Activated naive CD8-positive, alpha-beta T cell (primary cell): ENCODE data around the gene SOX8.
A peak's percentile ranks its signal among the peaks of the same experiment; 100 is the strongest.

ENCODE experiments used
- H3K27ac Mint-ChIP-seq: one replicate; pipeline ENCODE4 v1.8.0; 2021; ENCODE audit warnings: mixed read lengths
- H3K27me3 Mint-ChIP-seq: one replicate; pipeline ENCODE4 v1.8.0; 2021; ENCODE audit warnings: mixed read lengths
- H3K36me3 Mint-ChIP-seq: one replicate; pipeline ENCODE4 v1.8.0; 2021; ENCODE audit warnings: mixed read lengths
- H3K4me1 Mint-ChIP-seq: one replicate; pipeline ENCODE4 v1.8.0; 2021; ENCODE audit warnings: low read depth, mixed read lengths
- H3K4me3 Mint-ChIP-seq: one replicate; pipeline ENCODE4 v1.8.0; 2021; ENCODE audit warnings: mild to moderate bottlenecking, mixed read lengths
- H3K9me3 Mint-ChIP-seq: one replicate; pipeline ENCODE4 v1.8.0; 2021; ENCODE audit warnings: low read depth, mixed read lengths

Gene SOX8

GRCh38 chr16:965487-965886, 16.1 kb upstream of the SOX8 start:
- Mint-ChIP-seq H3K4me1 (peaks cover 37% of the 10 kb centered on the region), H3K27me3 (no peaks in the 10 kb centered on the region), H3K36me3 (peaks cover 6% of the 10 kb centered on the region), H3K27ac (no peak overlapping the region), H3K9me3 (no peaks in the 10 kb centered on the region), H3K4me3 (no peak overlapping the region)

GRCh38 chr16:966035-966434, 15.5 kb upstream of the SOX8 start:
- Mint-ChIP-seq H3K9me3 (no peaks in the 10 kb centered on the region), H3K36me3 (peaks cover 6% of the 10 kb centered on the region), H3K27me3 (no peaks in the 10 kb centered on the region), H3K4me1 (peaks cover 37% of the 10 kb centered on the region), H3K27ac (no peak overlapping the region), H3K4me3 (no peak overlapping the region)

DNA sequence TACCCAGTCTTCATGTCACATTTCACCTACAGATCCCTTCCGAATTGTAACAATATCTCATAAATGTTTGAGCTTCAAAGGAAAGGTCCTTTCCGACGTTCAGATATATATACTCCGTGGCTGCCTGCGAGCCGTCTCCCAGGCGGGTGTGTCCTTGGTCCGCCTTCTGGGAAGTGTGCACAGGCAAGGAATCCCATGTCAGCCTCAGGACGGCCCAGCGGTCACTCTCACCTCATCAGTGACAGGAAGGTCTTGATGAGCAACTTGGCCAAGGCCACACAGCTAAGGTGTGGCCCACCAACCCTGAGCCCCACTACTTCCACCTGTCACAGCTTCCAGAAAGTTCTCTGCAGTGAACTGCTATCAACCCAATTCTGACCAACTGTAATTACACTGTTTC, 15.1 kb upstream of the SOX8 start:
- Mint-ChIP-seq H3K27me3 (no peaks in the 10 kb centered on the region), H3K27ac (no peak overlapping the region), H3K9me3 (no peaks in the 10 kb centered on the region), H3K4me3 (no peak overlapping the region), H3K4me1 (peaks cover 39% of the 10 kb centered on the region), H3K36me3 (peaks cover 6% of the 10 kb centered on the region)

- no peaks in the 10 kb centered on the region for H3K9me3 Mint-ChIP-seq
Observed at GRCh38 chr16:967077-967541, 14.5 kb upstream of the SOX8 start.

GRCh38 chr16:967546-968295, 13.8 kb upstream of the SOX8 start:
- Mint-ChIP-seq H3K4me1 (peaks cover 40% of the 10 kb centered on the region), H3K36me3 (peaks cover 6% of the 10 kb centered on the region), H3K27ac (no peak overlapping the region), H3K9me3 (no peaks in the 10 kb centered on the region), H3K4me3 (no peak overlapping the region), H3K27me3 (no peaks in the 10 kb centered on the region)

More at GRCh38 chr16:967077-967541, 14.5 kb upstream of the SOX8 start:
- H3K4me3 Mint-ChIP-seq, result no peak overlapping the region
- no peak overlapping the region for H3K27ac Mint-ChIP-seq
- peaks cover 6% of the 10 kb centered on the region for H3K36me3 Mint-ChIP-seq
- H3K4me1 Mint-ChIP-seq, result peaks cover 40% of the 10 kb centered on the region
- no peaks in the 10 kb centered on the region for H3K27me3 Mint-ChIP-seq

GRCh38 chr16:968620-969019, 12.9 kb upstream of the SOX8 start:
- Mint-ChIP-seq H3K4me3 (peak overlapping the region; percentile 76), H3K36me3 (peaks cover 6% of the 10 kb centered on the region), H3K4me1 (peaks cover 33% of the 10 kb centered on the region), H3K27me3 (no peaks in the 10 kb centered on the region), H3K9me3 (no peaks in the 10 kb centered on the region), H3K27ac (peak overlapping the region; percentile 46)

DNA sequence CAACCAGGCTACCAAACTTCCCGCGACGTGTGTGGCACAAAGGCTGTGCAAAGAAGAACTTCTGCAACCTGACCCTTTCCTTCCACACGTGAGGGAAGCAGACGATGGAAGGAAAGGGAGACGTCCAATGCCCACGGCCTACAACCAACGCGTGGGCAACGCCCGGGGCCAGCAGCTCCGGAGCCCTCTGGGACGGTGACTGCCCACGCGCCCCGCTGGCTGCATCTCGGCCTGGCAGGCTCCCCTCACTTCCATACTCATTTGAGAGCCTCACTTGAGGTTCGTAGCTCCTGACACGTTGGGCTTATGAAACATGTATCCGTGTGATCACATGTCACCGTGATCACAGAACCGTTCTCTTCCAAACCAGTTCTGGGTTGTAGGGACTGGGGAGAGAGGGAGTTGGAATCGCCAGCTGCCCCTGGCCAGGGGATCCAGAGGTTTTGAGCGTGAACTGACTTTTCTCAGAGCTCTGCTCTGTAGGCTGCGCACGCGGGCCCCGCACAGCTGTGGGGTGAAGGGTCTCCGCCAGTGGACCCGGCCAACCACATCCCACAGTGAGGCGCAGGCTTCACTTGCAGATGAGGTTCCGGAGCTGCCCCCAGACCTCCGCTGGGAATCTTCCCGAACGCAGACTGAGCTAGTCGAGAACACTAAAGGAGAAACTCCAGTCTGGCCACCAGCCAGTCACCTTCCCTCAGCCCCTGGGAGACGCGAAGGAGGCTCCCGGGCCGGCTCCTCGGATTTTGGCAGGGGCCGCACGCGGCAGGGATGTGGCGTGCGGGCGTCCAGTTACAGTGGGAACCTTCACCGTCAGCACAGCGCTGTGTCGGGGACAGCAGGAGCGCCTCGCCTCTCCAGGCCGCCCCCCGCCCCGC, 11.8 kb upstream of the SOX8 start:
- H3K4me1 Mint-ChIP-seq, result peaks cover 26% of the 10 kb centered on the region

GRCh38 chr16:970386-970765, 11.2 kb upstream of the SOX8 start:
- Mint-ChIP-seq H3K9me3 (no peaks in the 10 kb centered on the region), H3K27ac (no peak overlapping the region), H3K36me3 (peaks cover 6% of the 10 kb centered on the region), H3K27me3 (no peaks in the 10 kb centered on the region), H3K4me1 (peaks cover 24% of the 10 kb centered on the region), H3K4me3 (peak overlapping the region; percentile 78)

More for the DNA sequence above, 11.8 kb upstream of the SOX8 start:
- H3K4me3 Mint-ChIP-seq, result peak overlapping the region; percentile 78
- H3K27me3 Mint-ChIP-seq, result no peaks in the 10 kb centered on the region
- H3K36me3 Mint-ChIP-seq, result peaks cover 6% of the 10 kb centered on the region
- peak overlapping the region; percentile 50 for H3K27ac Mint-ChIP-seq
- no peaks in the 10 kb centered on the region for H3K9me3 Mint-ChIP-seq

DNA sequence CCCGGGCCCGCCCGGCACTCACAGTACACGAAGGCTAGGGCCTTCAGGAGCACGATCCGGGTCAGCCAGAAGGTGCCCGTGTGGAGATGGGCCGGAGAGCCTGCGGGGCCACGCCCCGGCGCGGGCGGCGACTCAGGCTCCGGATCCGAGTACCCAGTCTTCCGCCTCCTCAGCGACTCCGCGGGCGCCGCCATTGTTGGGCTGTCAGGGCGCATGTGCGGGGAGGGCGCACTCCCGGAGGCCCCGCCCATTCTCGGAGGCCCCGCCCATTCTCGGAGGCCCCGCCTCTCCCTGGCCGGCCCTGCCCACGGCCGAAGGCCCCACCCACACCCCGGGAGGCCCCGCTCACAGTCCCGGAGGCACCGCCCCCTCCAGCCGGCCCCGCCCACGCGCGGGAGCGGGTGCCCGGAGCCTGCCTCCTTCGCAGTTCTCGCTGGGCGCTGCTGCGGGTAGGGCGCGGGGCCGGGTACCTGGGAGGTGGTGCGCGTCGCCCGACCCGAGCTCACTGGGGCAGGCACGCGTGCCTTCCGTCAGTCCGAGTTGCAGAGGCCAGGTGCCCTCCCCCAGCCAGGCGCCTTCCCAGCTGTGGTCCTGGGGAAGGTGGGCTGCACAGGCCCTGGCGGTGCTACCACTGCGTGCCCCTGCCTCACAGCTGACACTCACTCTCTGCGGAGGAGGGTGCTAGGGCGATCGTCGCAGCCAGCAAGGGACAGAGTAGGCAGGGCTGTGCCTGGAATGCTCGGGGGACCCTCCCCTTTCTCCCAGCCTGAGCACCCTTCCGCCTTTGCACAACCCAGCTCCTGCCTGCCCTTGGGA, 10.6 kb upstream of the SOX8 start, which contains the start of gene LMF1:
LMF1 (minus strand) TSS at position 219 of the 816 bp plus-strand sequence; CDS start at position 215, 4 bp downstream.
- peak within 1 kb of the TSS; percentile 50 for H3K27ac Mint-ChIP-seq
- H3K4me1 Mint-ChIP-seq, result peaks cover 19% of the 10 kb centered on the region
- no peaks in the 10 kb centered on the region for H3K9me3 Mint-ChIP-seq
- H3K36me3 Mint-ChIP-seq, result peaks cover 2% of the 10 kb centered on the region
- no peaks in the 10 kb centered on the region for H3K27me3 Mint-ChIP-seq
- H3K4me3 Mint-ChIP-seq, result peak within 1 kb of the TSS; percentile 78

DNA sequence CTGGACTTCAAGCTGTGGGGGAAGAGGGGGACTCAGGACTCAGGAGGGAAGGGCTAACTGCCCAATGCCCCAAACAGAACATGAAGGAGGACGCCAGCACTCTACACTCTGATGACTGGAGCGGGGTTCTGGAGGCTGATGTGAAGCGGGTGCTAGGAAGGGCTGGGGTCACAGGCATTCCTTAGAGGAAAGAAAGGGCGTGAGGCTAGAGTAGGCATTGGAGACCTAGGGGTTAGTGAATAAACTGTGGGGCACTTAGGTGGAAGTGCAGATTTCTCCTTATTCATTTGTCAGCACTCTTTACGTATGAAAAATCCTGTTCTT, 10.0 kb upstream of the SOX8 start:
- H3K36me3 Mint-ChIP-seq, result peaks cover 2% of the 10 kb centered on the region
- peaks cover 19% of the 10 kb centered on the region for H3K4me1 Mint-ChIP-seq
- no peaks in the 10 kb centered on the region for H3K9me3 Mint-ChIP-seq
- H3K27me3 Mint-ChIP-seq, result no peaks in the 10 kb centered on the region
- peak overlapping the region; percentile 44 for H3K4me3 Mint-ChIP-seq
- no peak overlapping the region for H3K27ac Mint-ChIP-seq

DNA sequence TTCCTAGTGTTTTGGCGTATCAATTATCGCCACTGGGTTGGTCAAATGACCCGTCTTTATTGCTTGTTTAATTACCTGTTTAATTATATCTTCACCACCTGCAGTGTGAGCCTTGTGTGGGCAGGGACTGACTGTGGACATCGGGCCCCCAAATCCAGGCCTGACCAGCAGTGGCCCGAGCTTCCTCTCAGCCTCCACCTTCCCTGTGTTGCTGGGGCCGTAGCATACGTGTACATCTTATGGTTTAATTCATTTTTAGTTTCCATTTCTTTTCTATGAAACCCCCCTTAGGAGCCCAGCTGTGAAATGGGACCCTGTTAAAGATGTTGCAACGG, 9.6 kb upstream of the SOX8 start:
- Mint-ChIP-seq H3K36me3 (peaks cover 2% of the 10 kb centered on the region), H3K4me3 (peak overlapping the region; percentile 44), H3K4me1 (peaks cover 19% of the 10 kb centered on the region), H3K27me3 (no peaks in the 10 kb centered on the region), H3K27ac (no peak overlapping the region), H3K9me3 (no peaks in the 10 kb centered on the region)

DNA sequence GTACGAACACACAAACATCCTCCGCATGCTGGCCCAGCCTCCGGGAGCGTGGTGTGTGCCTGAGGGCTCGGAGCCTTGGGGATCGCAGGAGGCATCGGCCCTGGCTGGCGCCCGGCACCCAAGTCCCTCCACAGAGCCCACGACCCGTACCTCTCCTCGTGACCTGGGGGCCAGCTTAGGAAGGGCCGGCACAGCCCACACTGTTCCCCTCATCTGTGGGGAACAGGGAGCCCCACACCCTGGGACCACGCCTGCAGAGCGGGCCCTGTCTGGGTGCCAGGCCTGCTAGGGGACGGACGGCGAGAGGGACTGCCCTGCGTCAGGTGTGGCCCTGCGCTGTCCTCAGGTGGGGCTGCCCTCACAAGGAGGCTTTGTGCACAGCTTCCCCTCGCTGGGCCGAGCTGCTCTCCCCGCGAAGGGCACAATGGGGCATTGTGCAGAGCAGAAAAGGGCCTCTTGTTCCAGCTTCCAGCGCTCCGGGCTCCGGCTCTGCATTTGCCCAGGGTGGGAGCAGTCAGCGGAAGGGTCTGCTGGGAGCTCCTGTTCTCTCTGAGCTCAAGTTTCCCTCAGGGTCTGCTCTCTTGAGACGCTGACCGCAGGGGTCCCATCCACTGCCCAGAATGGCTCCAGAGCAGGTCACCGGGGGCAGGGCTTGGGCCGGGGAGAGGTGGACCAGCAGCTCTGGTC, 9.1 kb upstream of the SOX8 start:
- Mint-ChIP-seq H3K36me3 (peaks cover 2% of the 10 kb centered on the region), H3K4me3 (no peak overlapping the region), H3K4me1 (peaks cover 19% of the 10 kb centered on the region), H3K9me3 (no peaks in the 10 kb centered on the region), H3K27ac (no peak overlapping the region), H3K27me3 (no peaks in the 10 kb centered on the region)

- peaks cover 2% of the 10 kb centered on the region for H3K36me3 Mint-ChIP-seq
- H3K27me3 Mint-ChIP-seq, result no peaks in the 10 kb centered on the region
- H3K9me3 Mint-ChIP-seq, result no peaks in the 10 kb centered on the region
- H3K4me3 Mint-ChIP-seq, result no peak overlapping the region
- peaks cover 22% of the 10 kb centered on the region for H3K4me1 Mint-ChIP-seq
- H3K27ac Mint-ChIP-seq, result no peak overlapping the region
Observed at GRCh38 chr16:973366-973765, 8.2 kb upstream of the SOX8 start.

- H3K27me3 Mint-ChIP-seq, result no peaks in the 10 kb centered on the region
- no peaks in the 10 kb centered on the region for H3K36me3 Mint-ChIP-seq
- peaks cover 16% of the 10 kb centered on the region for H3K4me1 Mint-ChIP-seq
- no peaks in the 10 kb centered on the region for H3K9me3 Mint-ChIP-seq
- H3K4me3 Mint-ChIP-seq, result no peak overlapping the region
- H3K27ac Mint-ChIP-seq, result no peak overlapping the region
Observed at GRCh38 chr16:974001-974601, 7.5 kb upstream of the SOX8 start.
